Activated CD8-positive, alpha-beta T cell treated with anti-CD3 and anti-CD28 coated beads, Interleukin-2, amount 10 ng/mL, durations not matched to agents 7 days and 5 days (primary cell): ENCODE results near the gene HDGF. TPM values are rescaled to one million over a fixed set of nuclear protein-coding genes. Genes with fewer than 3 reads are reported as not detected.

Experiments
- ATAC-seq: fragments of 150-1000 bp; cut with Tn5 transposase; one replicate; pipeline ENCODE4 v1.10.0; 2021; ENCODE audit warnings: moderate library complexity
- CTCF ChIA-PET: fragments of 350-600 bp; sonication (Branson Sonifier 250); formaldehyde crosslinking; loops from one replicate; lab custom pipeline; 2021; ENCODE audit warnings: antibody characterized with exemption; lab: Charles Lee
- POLR2A ChIA-PET: fragments of 350-600 bp; sonication (Branson Sonifier 250); formaldehyde crosslinking; loops from one replicate; lab custom pipeline; 2021; ENCODE audit warnings: antibody characterized with exemption; lab: Charles Lee
- DNase-seq: peaks from one replicate; pipeline ENCODE4 v3.0.0-alpha.2; 2020
- H3K27ac Mint-ChIP-seq: one replicate; pipeline ENCODE4 v1.8.0; 2021; ENCODE audit warnings: mild to moderate bottlenecking, mixed read lengths
- H3K27me3 Mint-ChIP-seq: one replicate; pipeline ENCODE4 v1.8.0; 2021; ENCODE audit warnings: low read depth, mixed read lengths
- H3K36me3 Mint-ChIP-seq: one replicate; pipeline ENCODE4 v1.8.0; 2021; ENCODE audit warnings: low read depth, mixed read lengths
- H3K4me1 Mint-ChIP-seq: one replicate; pipeline ENCODE4 v1.8.0; 2021; ENCODE audit warnings: low read depth, mixed read lengths
- H3K4me3 Mint-ChIP-seq: one replicate; pipeline ENCODE4 v1.8.0; 2021; ENCODE audit warnings: mild to moderate bottlenecking, mixed read lengths
- H3K9me3 Mint-ChIP-seq: one replicate; pipeline ENCODE4 v1.8.0; 2022; ENCODE audit warnings: mixed read lengths; ENCODE audit not compliant: insufficient read depth
- total RNA-seq, 2 experiments: library from RNA; stranded (reverse); gene quantifications; one replicate each; pipeline ENCODE4 v1.2.3, GENCODE V29; 2021

The HDGF gene
- total RNA-seq, 2 experiments from 2014 or later, result 261 to 264 TPM

DNA sequence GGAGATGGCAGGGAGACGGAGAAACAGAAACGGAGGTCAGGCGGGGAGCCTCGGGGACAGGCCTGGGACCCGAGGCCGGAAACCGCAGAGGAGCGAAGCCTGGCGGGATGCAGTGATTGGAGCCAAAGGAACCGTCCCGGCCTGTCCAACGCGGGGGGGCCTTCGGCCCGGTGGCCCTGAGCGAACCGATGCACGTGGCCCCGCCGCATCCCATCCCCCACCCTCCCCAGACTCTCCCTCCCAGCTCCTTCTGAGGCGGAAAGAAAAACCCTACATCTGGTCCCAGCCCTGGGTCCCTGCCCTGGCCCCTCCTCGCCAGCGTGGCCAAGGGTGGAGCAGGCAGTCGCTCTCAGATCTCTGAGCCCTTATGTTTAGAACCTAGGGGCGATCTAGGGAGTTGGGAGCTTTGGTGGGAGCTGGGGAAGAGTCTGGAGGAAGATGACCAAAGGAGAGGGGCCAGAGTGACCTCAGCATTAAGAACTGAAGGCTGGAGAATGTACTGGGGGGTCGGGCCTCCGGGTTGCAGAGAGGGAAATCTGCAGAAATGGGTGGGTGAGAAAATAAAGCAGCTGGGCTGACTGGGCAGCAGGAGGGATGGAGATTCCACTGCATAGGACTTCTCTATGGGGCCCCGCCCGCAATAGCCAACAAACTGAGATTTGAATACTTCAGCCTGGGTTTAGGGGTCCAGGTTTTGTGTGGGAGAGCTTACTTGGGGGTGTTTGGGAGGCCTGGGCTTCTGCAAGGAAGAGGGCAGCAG is 44.6 kb downstream of the HDGF start:
- peak overlapping the region; percentile 71 for H3K4me3 Mint-ChIP-seq
- CTCF ChIA-PET, result interaction anchor here (0.6 to 17.4 kb wide), 28 partner anchors 9 to 321 kb away, joined by 3 to 311 read pairs (median 5); partner anchors contain the start of genes HAPLN2, INSRR, ISG20L2 and METTL25B
- POLR2A ChIA-PET, result interaction anchor here (1.1 to 2.4 kb wide), 5 partner anchors 17 to 56 kb away, joined by 3 to 9 read pairs (median 5); partner anchors contain the start of genes ISG20L2 and METTL25B
- ATAC-seq (peak; percentile 20), DNase-seq (peak; percentile 32)
- no peaks in the 10 kb centered on the region for H3K9me3 Mint-ChIP-seq
- H3K27ac Mint-ChIP-seq, result no peak overlapping the region
- peaks cover 24% of the 10 kb centered on the region for H3K4me1 Mint-ChIP-seq
- peaks cover 33% of the 10 kb centered on the region for H3K27me3 Mint-ChIP-seq
- no peaks in the 10 kb centered on the region for H3K36me3 Mint-ChIP-seq

DNA sequence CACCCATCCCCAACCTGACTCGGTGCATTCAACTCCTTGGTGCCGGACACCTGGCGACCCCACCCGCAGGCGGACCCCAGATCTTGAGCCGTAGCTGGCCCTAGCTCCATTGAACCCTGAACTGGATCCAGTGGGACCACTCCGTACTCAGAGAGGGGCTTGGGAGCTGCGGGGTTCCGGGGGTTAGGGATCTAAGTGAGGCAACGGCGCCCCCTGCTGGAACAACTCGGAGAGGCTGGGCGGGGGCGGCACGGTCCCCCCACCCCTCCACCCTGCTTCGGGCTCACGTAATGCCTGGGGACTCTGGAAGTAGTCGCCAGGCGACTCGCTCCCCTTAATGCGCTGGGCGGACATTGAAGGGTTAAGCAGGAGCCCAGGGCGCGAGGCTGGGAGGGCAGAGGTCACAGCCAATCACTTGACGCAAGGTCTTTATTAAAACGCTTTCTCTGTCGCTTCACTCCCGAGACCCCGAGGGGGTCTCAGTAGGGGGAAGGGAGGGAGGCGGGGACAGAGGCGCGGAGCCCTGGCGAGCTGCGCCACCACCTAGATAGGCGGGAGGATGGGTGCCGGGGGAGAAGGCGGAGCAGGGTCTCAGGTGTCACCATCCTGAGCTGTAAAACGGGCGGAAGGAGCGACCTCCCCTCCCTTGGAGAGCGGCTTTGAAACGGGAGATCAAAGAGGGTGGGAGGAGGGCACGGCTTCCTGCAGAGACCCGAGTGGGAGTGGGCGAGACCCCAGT is 45.4 kb downstream of the HDGF start:
- H3K4me3 Mint-ChIP-seq, result peak overlapping the region; percentile 71
- ChIA-PET CTCF (interaction anchor here (0.6 to 17.4 kb wide), 30 partner anchors 9 to 423 kb away, joined by 3 to 311 read pairs (median 5); partner anchors contain the start of genes HAPLN2, INSRR, ISG20L2 and METTL25B), POLR2A (interaction anchor here (1.0 to 2.4 kb wide), 6 partner anchors 16 to 55 kb away, joined by 3 to 9 read pairs (median 5); partner anchors contain the start of genes ISG20L2 and METTL25B)
- DNase-seq (peak; percentile 70), ATAC-seq (peak; percentile 65)
- H3K27me3 Mint-ChIP-seq, result peaks cover 33% of the 10 kb centered on the region
- no peaks in the 10 kb centered on the region for H3K36me3 Mint-ChIP-seq
- H3K27ac Mint-ChIP-seq, result no peak overlapping the region
- no peaks in the 10 kb centered on the region for H3K9me3 Mint-ChIP-seq
- peaks cover 28% of the 10 kb centered on the region for H3K4me1 Mint-ChIP-seq

DNA sequence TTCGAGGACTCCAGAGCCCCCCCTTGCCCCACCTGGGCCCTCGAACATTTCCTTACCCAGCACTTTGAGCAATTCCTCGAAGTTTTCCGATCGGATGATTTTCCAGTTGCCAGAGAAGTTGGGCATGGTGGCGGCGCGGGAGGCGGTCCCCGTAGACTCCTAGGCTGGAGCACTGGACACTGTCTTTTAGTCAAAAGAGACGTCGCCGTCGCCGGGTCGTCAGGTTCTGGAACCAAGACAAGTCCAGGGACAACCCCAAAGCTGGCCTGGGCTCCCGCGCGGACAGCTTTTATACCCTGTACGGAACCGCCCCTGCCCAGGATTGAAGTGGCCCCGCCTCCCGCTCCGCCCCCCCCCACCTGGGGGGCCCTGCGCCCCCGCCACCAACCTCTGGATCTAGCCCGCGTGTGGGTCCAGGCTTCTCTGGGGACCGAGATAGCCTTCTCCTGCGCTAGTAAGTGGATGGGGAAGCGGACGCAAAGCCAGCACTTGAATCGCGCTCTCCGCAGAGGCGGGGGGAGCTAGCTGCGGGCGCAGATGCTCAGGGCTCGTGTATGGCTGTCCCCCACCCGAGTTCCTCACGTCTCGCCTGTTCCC is 46.1 kb downstream of the HDGF start, which contains the start of gene CRABP2:
CRABP2 (minus strand) TSS at position 263 of the 597 bp plus-strand sequence; CDS start at position 126, 137 bp downstream.
- peaks cover 35% of the 10 kb centered on the region for H3K4me1 Mint-ChIP-seq
- ATAC-seq (peak; percentile 28), DNase-seq (peak; percentile 30)
- peak within 1 kb of the TSS; percentile 71 for H3K4me3 Mint-ChIP-seq
- no peaks in the 10 kb centered on the region for H3K36me3 Mint-ChIP-seq
- peaks cover 33% of the 10 kb centered on the region for H3K27me3 Mint-ChIP-seq
- no peaks in the 10 kb centered on the region for H3K9me3 Mint-ChIP-seq
- H3K27ac Mint-ChIP-seq, result no peak within 1 kb of the TSS
- CTCF ChIA-PET, result interaction anchor here (0.8 to 17.4 kb wide), 21 partner anchors 10 to 422 kb away, joined by 3 to 311 read pairs (median 12); partner anchors contain the start of genes HAPLN2, INSRR, ISG20L2 and METTL25B
- POLR2A ChIA-PET, result interaction anchor here (1.0 to 2.4 kb wide), 4 partner anchors 16 to 54 kb away, joined by 3 to 9 read pairs (median 6); partner anchors contain the start of genes ISG20L2 and METTL25B

DNA sequence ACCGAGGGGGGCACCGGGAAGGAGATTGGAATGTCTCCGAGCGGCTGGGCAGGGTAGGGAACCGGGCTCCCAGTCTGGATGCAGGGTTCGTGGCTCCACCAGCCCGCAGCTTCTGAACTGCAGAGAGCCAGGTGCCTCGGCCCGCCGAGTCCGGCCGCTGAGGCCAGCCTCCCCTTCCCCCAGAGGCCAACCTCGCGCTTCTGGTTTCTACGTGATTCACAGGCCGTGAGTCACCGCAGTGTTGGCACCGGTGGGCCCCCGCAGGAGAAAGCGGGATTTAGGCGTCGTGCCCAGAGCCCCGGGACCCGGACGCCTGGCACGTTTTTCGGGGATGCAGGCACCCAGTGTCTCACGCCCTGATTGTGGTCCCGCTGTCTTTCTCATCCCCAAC is 46.5 kb downstream of the HDGF start:
- DNase-seq (no peak), ATAC-seq (no peak)
- peak overlapping the region; percentile 22 for H3K4me3 Mint-ChIP-seq
- no peaks in the 10 kb centered on the region for H3K9me3 Mint-ChIP-seq
- CTCF ChIA-PET, result interaction anchor here (0.8 to 17.4 kb wide), 12 partner anchors 10 to 177 kb away, joined by 3 to 311 read pairs (median 16); partner anchors contain the start of genes HAPLN2, INSRR, ISG20L2 and METTL25B
- H3K27me3 Mint-ChIP-seq, result peaks cover 33% of the 10 kb centered on the region
- no peak overlapping the region for H3K27ac Mint-ChIP-seq
- peaks cover 36% of the 10 kb centered on the region for H3K4me1 Mint-ChIP-seq
- POLR2A ChIA-PET, result no interaction called here
- H3K36me3 Mint-ChIP-seq, result no peaks in the 10 kb centered on the region

DNA sequence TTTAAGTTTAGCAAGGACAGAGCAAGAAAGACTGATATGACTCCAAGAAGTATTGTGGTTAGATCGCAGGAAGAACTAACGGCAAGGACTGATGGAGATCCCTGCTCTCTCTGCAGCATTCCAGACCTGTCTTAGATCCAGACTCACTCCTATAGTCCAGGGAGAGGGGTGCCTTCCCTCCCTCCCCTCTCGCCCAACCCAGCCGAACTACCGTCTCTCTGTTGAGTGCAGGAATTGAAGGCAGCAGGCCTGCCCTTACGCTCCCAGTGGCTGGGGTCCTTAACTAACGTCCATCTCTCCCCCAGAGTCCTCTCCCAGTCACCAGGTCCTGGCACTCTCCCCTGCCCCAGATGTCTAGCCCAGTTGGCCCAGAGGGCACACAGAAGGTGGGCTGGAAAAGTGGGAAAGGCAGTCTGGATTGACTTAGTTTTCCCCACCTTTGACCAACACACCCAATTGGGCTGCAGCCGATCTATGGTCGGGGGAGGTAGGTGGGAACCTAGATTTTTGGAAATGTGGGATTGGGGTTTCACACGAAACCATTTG is 47.2 kb downstream of the HDGF start:
- H3K27me3 Mint-ChIP-seq, result peaks cover 35% of the 10 kb centered on the region
- no peaks in the 10 kb centered on the region for H3K36me3 Mint-ChIP-seq
- DNase-seq (no peak), ATAC-seq (no peak)
- no peak overlapping the region for H3K4me3 Mint-ChIP-seq
- ChIA-PET POLR2A (no interaction called here), CTCF (interaction anchor here (0.9 to 17.4 kb wide), 5 partner anchors 11 to 187 kb away, joined by 3 to 311 read pairs (median 53); partner anchors contain the start of genes ISG20L2 and METTL25B)
- H3K9me3 Mint-ChIP-seq, result no peaks in the 10 kb centered on the region
- peaks cover 37% of the 10 kb centered on the region for H3K4me1 Mint-ChIP-seq
- H3K27ac Mint-ChIP-seq, result no peak overlapping the region

DNA sequence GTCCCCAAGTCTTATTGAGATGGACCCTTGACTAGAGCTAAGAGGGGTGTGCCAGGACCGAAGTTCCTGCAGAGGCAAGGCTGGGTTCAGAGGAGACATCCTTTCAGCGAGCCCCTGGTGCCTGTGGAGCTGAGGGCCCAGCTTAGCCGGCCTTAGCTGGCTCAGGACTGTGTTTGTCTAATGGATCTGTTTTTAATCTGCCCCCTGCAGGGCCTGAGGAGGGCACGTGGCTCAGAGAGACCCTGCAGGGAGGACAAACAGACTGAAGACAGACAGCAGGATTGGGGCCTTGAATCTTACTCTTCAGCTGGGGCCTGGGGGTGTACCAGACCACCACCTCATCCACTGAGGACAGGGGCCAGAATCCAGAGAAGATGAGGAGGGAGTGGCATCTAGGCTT is 47.7 kb downstream of the HDGF start:
- Mint-ChIP-seq H3K27ac (no peak overlapping the region), H3K4me1 (peaks cover 37% of the 10 kb centered on the region), H3K9me3 (no peaks in the 10 kb centered on the region), H3K36me3 (peaks cover 3% of the 10 kb centered on the region), H3K4me3 (no peak overlapping the region), H3K27me3 (peaks cover 38% of the 10 kb centered on the region)
- POLR2A ChIA-PET, result no interaction called here
- CTCF ChIA-PET, result interaction anchor here (0.9 to 17.4 kb wide), 3 partner anchors 14 to 188 kb away, joined by 3 to 311 read pairs (median 19); no protein-coding TSS in a partner anchor
- ATAC-seq (no peak), DNase-seq (no peak)

DNA sequence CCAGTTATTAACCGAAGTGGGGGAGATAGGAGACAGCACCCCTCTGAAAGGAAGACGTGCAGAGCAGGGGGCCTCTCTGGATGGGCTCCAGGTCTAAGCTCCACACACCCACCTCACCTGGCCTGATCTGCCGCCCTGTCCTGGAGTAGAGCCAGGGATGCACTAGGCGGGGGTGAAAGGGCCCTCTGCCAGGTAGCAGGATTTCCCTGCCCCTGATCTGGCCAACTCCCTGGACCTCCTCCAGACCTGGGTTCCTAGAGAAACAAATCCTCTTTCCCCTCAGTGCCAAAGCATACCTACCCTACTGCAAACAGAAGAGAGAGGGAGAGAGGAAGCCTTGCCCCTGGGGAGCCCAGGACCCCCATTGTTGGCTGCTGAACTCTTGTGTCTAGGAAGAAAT is 48.1 kb downstream of the HDGF start:
- ATAC-seq, result no peak
- CTCF ChIA-PET, result interaction anchor here (0.9 to 17.4 kb wide), 6 partner anchors 14 to 188 kb away, joined by 3 to 311 read pairs (median 3); no protein-coding TSS in a partner anchor
- Mint-ChIP-seq H3K9me3 (no peaks in the 10 kb centered on the region), H3K27me3 (peaks cover 38% of the 10 kb centered on the region), H3K4me1 (peaks cover 37% of the 10 kb centered on the region), H3K36me3 (peaks cover 3% of the 10 kb centered on the region), H3K27ac (no peak overlapping the region), H3K4me3 (no peak overlapping the region)
- no peak for DNase-seq
- POLR2A ChIA-PET, result no interaction called here

DNA sequence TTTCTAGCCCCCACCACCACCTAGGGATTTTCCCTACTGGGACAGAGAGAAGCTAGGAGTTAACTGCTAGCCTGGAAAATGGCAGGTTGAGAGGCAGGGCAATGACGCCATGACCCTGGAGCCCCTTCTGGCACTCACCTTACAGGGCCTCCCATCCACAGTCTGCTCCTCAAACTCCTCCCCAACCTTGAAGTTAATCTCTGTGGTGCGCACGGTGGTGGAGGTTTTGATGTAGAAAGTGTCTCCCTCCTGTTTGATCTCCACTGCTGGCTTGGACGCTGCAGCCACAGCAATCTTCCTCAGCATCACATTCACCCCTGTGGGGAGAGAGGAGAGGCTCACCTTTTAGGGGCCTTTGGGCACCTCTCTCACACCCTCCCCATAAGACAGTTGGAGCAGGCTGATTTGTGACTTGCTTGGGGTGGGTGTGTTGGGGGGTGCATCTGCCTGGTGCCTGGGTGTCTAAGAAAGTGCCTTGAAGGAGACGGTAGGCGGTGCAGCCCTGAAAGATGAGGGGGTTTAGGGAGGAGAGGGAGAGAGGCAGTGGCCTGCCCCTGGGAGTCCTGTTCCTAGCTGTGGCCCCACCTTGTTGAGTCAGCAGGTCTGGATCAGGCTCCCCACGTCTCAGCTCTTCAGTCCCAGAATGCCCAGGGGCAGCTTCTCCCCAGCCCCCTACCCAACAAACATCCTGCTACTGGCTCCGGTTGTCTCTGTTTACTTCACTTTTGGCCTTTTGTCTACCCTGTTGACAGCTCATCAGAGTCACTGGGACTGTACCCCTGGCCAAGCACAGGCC is 50.5 kb downstream of the HDGF start:
- DNase-seq (peak; percentile 56), ATAC-seq (peak; percentile 80)
- ChIA-PET CTCF (interaction anchor here (0.7 to 17.4 kb wide), 6 partner anchors 11 to 189 kb away, joined by 3 to 311 read pairs (median 4); partner anchors contain the start of genes ISG20L2 and METTL25B), POLR2A (interaction anchor here (0.6 to 1.4 kb wide), 2 partner anchors 11 to 27 kb away, joined by 3 to 5 read pairs; no protein-coding TSS in a partner anchor)
- H3K36me3 Mint-ChIP-seq, result peaks cover 3% of the 10 kb centered on the region
- H3K4me1 Mint-ChIP-seq, result peaks cover 24% of the 10 kb centered on the region
- no peak overlapping the region for H3K4me3 Mint-ChIP-seq
- peaks cover 27% of the 10 kb centered on the region for H3K27me3 Mint-ChIP-seq
- no peaks in the 10 kb centered on the region for H3K9me3 Mint-ChIP-seq
- H3K27ac Mint-ChIP-seq, result no peak overlapping the region

DNA sequence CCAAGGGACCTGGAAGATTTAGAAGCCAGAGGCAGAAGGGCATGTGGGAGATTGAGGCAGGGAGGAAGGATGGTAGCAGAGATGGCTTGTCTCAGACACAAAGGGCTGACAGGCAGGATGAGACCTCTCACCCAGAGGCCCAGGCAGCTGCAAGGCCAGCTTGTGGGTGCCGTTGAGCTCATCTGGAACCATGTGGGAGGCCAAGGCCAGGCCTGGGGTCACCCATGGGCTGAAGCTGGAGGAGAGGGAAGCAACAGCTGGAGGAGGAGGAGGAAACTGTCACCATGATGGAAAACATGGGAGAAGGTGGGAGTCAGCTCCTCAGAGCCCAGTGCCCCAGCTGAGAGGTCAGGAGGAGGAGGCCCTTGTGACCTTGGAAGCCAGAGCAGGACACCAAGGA is 52.5 kb downstream of the HDGF start:
- DNase-seq (no peak), ATAC-seq (no peak)
- CTCF ChIA-PET, result interaction anchor here (1.0 to 17.4 kb wide), 3 partner anchors 9 to 27 kb away, joined by 3 to 311 read pairs (median 19); no protein-coding TSS in a partner anchor
- Mint-ChIP-seq H3K4me3 (no peak overlapping the region), H3K9me3 (no peaks in the 10 kb centered on the region), H3K4me1 (peaks cover 13% of the 10 kb centered on the region), H3K27ac (no peak overlapping the region), H3K27me3 (peaks cover 19% of the 10 kb centered on the region), H3K36me3 (peaks cover 3% of the 10 kb centered on the region)
- POLR2A ChIA-PET, result no interaction called here

DNA sequence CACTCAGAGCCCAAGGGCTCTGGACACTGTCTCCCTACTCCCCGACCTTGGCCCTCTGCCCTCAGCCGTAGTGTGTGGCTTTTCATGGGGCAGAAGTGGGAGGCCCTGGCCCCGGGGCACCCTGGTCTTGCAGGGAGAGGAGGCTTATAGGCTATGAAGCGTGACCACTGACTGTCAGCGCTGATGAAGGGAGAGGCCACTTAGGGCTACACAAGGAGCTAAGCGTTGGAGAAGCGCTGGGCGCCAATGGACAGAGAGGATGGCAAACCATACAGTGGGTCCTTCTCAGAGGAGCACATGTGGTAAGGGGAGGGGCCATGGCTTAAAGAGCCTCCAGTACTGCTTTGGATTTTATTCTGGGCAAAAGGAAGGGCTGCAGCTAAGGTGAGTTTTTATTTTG is 54.0 kb downstream of the HDGF start:
- ChIA-PET POLR2A (no interaction called here), CTCF (interaction anchor here (0.9 to 17.4 kb wide), 7 partner anchors 8 to 193 kb away, joined by 3 to 311 read pairs (median 3); no protein-coding TSS in a partner anchor)
- Mint-ChIP-seq H3K27ac (no peak overlapping the region), H3K4me1 (peaks cover 24% of the 10 kb centered on the region), H3K9me3 (no peaks in the 10 kb centered on the region), H3K4me3 (no peak overlapping the region), H3K27me3 (peaks cover 21% of the 10 kb centered on the region), H3K36me3 (peaks cover 3% of the 10 kb centered on the region)
- no peak for ATAC-seq
- no peak for DNase-seq
